ENCODE measurements around the gene PLA2G4D. TPM values are rescaled to one million over a fixed set of nuclear protein-coding genes. Genes with fewer than 3 reads are reported as not detected.

Gene PLA2G4D
- 0.35 and 1.7 TPM in 2 replicates for polyA plus RNA-seq

DNA sequence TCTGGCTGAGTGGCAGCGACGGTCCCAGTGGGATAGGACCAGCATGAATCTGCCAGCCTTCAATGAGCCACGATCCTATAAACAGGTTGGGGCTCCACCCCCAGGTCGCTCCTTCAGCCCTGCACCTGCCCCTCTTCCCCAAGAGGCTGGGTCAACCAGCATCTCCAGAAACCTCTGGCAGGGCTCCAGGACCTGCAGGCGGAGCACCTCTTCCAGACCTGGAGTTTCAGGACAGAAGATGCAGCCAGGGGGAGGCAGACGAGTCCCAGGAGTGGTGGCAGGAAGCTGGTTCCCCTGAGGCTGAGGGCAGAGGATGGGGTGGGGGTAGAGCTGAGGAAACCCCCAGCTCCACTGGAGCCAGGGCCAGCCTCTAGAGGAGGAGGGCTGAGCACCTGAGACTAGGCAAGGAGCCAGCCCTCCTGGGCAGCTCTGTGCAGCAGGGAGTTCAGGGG is at the start of gene PLA2G4D:
TSS of gene PLA2G4D (minus strand) at position 51 of the 452 bp plus-strand sequence. CDS start 103 bp downstream, outside the sequence.

DNA sequence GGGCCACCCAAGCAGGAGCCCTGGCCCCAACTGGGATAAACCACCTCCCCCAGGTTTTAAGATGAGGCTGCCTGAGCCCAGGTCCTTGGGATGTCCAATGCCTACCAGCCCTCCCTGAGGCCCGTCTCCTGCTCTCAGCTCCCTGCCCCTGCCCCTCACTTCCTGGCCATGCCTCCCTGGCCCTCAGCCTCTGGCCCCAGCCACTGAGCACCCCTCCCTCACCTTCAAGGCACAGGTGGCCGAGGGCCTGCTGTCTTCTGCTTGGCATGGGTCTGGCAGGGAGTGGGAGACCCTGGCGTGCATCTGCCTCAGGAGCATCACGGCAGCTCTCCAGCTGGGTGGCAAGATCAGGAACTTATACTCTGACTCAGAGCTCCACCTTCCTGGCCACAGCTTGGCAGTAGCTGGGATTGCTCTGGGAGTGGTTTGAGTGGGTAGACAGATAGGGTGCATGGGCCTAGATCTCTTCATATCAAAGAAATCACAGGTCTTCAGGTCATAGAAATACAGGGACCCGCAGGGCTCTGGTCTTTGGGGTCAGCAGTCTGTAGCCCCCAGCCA is 73.6 kb downstream of the PLA2G4D start, which contains the start of gene PLA2G4E:
TSS of gene PLA2G4E (minus strand) at position 330 of the 561 bp plus-strand sequence. CDS start at position 318, 12 bp downstream.

Other genes with a start within 250 kb of the PLA2G4D start
- 0.79 and 1.4 TPM in 2 replicates for gene SPTBN5, start 200.5 kb downstream of the PLA2G4D start, polyA plus RNA-seq
- gene EHD4, start 122.0 kb downstream of the PLA2G4D start, polyA plus RNA-seq, result 5.6 and 7.1 TPM in 2 replicates
- gene PLA2G4E, start 73.5 kb downstream of the PLA2G4D start, polyA plus RNA-seq, result 0.07 and 0.13 TPM in 2 replicates
- gene PLA2G4F, start 62.1 kb upstream of the PLA2G4D start, polyA plus RNA-seq, result not detected in 2 replicates
- gene VPS39, start 113.7 kb upstream of the PLA2G4D start, polyA plus RNA-seq, result 22.1 and 29.9 TPM in 2 replicates
- 3.2 and 6.6 TPM in 2 replicates for gene GANC, start 178.6 kb upstream of the PLA2G4D start, polyA plus RNA-seq
- 23.1 and 38.6 TPM in 2 replicates for gene TMEM87A, start 178.9 kb upstream of the PLA2G4D start, polyA plus RNA-seq

Data from Purkinje cell (primary cell).